Pons (tissue), 1 donor: ENCODE results near the gene SEPTIN11.

Experiments used
- DNase-seq: peaks from one replicate; pipeline ENCODE4 v3.0.0-alpha.2; 2016; ENCODE audit warnings: low spot score

The SEPTIN11 gene

DNA sequence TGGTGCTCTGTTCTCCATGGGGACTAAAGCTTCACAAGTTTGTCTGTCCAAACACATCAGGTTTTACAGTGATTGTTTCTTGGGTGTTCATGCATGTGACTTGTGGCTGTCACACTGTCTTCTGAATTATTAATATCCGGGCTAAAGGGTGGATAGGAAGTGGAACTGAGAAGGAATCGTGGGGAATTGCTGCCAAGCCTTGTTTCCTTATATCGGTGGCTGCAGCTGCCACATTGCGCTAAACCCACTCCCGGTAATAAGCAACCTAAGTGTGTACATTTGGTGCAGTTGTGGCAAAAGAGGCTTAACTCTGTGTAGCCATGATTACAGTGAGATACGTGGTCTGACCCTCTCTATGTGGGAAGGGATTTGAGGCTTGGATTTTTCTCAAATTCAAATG is 30.7 kb downstream of the SEPTIN11 start:
- no peak for DNase-seq

DNA sequence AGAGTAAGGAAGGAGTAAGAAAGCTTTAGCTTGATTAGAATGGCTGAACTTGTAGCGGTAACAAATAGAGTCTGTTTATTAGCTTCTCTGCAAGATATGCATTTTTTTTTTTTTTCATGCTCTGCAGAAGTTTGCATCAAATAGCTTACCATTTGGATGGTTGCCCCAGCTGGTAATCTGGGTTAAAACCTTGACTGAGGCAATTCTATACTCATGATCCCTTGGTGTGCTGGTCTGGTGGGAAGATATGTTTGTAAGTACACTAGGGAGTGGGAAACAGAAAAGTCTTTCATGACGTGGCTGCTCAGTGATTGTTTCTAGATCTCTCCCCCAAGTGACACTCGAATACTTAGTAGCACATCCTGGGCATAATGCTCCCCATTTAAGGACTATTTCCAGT is 32.1 kb downstream of the SEPTIN11 start:
- no peak for DNase-seq

DNA sequence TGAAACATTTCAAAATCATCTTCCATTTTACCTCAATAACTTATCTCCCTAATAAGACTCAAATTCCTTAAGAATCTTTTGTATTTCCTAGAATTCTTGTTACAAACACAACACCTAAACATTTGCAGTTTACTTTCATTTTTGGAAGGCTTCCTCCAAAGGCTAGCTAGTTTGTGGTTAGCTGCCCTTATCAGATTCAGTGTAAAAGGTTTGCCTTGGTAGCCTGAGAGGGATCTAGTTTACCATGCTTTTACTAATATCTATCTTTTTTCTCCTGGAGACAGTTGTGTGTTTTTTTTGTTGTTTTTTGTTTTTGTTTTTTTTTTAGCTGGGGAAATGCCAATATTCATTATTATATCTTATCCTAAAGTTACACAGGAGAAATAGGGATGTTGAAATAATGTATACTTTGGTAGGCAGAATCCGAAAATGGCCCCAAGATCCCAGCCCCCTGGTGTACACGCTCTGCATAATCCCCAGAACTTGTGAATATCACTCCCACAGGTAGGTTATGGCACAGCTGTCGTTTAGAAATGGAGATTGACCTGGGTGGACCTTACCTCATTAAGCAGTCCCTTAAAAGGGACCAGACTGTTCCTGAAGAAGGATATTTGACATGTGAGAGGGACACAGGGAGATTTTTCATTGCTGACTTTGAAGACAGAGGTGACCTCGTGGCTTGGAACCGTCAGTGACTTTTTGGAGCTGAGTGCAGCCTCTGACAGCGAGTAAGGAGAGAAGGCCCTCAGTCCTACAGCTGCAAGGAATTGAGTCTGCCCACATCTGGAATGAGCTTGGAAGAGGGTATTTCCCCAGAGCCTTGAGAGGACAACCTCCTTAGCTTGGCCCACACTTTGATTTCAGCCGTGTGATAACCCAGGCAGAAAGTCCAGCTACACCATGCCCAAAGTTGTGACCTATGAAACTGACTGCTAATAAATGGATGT is 33.4 kb downstream of the SEPTIN11 start:
- no peak for DNase-seq

DNA sequence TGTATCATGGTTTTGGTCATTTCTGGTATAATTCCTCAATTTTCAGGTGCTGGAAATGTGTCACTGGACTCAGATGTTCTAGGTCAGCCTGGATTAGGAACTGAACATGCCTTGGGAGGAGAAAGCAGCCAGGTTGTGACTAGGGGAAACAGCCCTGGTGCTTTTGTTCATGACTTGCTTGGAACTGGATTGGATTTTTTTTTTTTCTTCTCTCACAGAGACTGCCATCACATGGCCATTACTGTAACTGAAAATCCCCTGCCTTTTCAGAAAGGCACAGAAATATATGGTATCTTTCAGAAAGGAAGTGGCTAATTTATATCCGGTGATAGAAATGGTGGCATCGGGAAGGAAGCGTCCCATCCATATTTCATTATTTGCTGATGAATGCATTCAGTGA is 34.6 kb downstream of the SEPTIN11 start:
- peak; percentile 14 for DNase-seq

DNA sequence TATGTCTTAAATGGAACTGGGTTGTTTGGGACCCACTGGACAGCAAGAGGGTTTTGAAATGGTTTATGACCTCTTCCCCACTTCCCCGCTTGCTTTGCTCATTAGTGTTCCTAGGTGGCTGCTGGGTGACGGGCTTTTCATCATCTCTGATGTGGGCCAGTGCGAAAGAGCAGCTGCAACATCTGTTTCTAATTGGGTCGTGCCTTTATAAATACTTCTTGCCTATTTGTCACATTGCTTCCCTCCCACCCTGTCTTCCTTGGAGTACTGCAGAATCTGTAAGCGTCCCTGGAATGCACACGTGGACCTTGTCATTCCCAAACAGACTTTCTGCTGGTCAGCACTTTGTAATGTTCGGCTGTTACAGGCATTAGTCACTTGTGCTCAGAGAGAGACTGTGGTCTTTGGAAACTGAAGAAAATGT is 35.2 kb downstream of the SEPTIN11 start:
- DNase-seq = peak; percentile 24

DNA sequence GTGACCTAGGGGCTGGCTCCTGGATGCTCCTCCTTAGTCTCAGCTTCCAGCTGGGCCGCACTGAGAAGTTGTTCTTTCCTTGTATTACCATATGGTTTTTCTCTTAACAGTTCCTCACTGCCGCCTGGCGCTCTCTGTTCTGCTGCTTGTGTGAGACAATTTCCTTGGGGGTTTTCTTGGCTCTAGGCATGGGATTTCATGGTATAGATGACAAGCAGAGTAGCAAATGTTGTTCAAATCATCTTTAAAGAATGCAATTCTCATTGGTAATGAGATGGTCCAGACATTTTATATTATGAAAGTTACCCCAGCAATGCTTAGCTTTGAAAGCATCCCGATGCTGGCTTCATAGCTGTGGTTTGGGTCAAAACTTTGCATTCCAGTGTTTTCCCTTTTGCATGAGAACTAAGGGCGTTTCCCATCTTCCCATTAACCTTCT is 37.6 kb downstream of the SEPTIN11 start:
- no peak for DNase-seq

DNA sequence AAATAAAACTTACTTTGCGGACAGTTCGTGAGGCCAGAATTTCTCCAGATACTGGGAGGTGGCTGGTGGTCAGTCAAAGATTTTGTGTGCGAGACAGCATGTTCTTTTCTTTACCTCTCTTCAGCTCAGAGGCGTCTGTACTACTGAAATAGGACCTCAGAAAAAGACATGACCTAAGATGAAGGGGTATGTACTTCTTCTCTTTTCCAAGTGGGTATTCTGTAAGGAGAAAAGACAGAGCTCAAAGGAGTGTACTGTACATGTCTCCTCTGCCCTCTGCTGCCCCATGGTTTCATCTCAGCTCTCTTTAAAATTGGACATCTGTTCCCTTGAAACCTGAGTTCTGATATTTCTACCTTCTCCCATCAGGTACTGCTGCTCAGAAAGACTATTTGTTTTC is 38.1 kb downstream of the SEPTIN11 start:
- DNase-seq = no peak

DNA sequence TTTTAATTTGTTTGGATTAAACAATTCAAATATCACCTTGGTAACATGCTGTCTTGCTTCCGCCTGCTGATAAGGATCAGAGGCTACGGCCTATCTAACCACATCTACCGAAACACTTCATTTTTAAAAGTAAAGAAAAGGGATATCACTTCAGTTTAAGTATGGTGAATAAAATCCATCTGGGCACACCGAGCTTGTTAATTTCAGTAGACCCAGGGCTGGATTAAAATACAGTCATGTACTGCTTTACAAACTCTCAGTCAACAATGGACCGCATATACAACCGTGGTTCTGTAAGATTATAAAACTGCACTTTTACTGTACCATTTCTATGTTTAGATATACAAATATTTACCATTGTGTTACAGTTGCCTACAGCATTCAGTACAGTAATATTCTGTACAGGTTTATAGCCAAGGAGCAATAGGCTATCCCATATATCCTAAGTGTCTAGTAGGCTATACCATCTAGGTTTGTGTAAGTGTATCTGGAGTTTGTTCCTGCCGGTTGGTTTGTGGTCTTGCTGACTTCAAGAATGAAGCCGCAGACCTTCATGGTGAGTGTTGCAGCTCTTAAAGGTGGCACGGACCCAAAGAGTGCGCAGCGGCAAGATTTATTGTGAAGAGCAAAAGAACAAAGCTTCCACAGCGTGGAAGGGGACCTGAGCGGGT is 40.0 kb downstream of the SEPTIN11 start:
- DNase-seq = no peak

DNA sequence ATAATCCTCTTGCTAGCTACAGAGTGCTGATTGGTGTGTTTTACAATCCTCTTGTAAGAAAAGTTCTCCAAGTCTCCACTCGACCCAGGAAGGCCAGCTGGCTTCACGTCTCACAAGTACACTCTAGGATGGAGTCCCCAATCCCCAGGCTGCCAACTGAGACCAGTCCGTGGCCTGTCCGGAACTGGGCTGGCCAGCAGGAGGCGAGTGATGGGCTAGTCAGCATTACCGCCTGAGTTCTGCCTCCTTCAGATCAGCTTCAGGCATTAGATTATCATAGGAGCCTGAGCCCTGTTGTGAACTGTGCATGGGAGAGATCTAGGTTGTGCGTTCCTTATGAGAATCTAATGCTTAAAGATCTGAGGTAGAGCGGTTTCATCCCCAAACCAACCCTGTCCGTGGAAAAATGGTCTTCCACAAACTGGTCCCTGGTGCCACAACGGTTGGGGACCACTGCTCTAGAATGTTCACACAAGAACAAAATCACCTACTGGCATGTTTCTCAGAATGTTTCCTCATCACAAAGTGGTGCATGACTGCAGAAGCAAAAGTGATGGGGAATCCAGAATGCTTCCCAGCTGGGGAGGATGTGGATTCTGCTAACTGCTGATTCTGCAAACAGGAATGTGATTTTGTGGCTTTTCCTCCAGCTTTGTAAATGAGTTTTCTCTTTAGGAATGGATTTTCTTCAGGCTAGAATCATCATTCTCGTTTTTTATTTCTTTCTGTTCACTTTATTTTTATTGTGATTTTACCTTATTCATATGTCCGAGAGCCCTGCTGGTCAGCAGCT is 40.9 kb downstream of the SEPTIN11 start:
- DNase-seq = no peak

DNA sequence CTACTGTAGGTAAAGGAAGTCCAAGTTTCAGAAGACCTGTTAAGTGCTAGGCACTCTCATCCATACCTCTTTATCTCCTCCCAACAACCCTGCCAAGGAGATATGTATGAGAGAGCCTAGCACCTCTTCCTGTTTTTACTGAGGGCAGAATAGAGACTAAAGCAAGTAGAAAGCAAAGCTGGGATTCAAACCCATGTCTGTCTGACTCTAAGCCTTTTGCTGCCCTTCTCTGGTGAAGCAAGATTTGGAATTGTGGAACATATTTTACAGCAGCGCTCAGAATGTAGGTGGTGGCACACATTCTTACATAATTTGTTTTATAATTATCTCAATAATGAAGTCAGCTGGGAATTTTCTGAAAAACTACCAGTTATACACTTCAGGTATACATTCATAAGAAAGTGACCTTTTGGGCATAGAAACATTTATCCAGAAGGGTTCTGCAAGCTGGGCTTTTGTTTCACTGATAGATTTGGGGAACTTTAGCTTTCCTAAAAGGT is 41.7 kb downstream of the SEPTIN11 start:
- DNase-seq = no peak

DNA sequence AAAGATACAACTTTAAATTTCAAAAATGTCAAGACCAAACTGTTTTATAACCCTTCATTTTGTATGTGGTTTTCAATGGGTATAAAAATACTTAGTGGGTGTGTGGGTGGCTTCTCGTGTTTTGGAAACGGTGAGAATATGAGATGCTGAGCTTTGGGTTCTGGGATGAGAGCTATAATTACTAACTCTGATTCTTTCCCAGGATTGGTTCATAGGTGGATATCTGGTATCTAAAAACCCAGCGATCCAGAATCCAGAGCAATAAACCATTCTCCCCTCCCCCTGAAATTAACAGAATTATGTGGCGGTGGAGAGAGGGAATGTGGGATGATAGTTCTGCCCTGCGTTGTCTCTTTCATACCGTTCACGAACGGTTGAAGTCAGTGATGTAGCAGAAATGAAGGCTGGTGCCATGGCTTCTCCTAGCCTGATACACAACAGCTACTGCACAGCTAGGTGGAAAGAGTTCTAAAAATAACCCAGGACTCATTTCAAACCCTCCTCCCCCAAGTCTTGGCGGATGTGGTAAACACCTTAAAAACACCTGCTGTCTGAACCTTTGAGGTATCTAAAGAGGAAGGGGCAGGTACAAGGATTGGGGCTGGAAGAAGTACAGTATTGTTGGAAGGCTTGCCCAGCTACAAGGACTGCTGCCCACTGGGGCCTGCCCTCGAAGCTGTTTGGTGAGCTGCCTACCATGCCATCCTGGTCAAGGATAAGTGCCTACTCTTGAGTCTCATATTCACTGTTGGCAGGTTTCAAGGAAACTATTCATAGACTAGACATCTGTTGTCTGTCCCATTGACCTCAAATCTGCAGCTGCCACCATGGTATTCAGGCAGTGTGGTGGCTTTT is 44.5 kb downstream of the SEPTIN11 start:
- DNase-seq = no peak

DNA sequence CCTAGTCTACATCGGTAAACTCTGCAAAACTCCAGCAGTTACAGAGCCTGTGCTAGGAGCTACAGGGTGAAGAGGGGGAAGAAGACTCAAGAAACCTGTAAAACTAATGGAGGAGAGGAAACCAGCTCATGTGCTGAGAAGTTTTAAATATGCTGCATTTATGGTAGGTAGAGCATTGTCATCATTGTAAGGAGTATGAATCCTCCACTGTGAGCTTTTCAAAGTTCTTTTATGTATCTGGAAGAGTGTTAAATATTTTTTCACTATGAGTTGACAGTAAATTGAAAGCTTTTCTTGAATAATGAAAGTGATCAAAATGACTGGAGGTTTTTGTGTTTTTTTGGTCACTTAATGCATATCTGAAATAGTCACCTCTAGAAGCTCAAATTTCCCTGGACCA is 46.2 kb downstream of the SEPTIN11 start:
- DNase-seq = no peak

DNA sequence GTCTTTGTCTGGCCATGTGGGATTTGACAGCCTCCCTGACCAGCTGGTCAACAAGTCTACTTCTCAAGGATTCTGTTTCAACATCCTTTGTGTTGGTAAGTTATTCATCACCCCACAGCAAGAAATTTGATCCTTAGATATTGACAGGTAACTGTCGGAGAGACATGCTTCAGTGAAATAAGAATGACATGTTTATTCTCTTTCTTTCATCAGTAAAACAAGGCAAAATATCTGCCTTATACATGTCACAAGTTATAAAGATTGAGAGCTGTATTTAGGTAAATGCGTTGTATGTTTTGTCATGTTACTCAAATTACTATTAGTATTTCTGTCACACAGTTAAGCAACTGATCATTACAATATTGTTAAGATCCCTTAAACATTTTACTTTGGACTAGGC is 46.9 kb downstream of the SEPTIN11 start:
- DNase-seq = no peak

DNA sequence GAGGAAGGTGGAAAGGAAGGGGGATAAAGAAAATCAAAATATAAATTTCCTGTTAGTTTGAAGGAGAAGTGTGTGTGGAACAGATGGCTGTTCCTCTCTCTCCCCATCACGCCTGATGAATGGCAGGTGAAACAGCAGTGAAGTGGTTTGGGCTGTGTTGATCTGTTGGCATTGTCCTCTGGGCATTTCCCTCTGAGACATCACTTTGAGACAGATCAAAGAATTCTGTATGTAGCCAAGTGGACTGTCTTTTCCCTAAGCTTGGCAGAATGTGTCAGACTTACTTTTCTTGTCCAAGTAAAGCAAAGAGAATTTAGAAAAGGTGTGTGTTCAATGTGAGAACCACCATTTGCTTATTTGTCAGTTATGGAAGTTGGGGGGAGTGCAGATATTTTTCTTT is 47.5 kb downstream of the SEPTIN11 start:
- no peak for DNase-seq

DNA sequence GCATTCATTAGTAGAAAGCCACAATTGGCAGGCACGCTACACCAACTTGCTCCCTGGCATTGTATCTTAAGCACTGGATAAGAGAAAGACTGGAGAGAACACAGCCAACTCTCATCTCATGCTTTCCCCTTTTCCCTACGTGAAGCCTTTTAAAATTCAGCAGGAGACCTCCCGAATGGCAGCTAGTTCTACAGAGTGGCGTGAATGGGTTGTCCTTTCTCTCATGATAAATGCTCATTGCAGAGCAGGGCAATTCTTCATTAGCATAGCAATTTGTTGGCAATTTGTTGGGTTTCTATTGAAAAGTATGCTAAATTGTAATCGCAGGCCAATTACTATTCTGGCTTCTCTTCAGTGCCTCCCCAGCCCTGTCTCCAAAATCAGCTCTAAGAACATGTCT is 48.0 kb downstream of the SEPTIN11 start:
- peak; percentile 46 for DNase-seq

DNA sequence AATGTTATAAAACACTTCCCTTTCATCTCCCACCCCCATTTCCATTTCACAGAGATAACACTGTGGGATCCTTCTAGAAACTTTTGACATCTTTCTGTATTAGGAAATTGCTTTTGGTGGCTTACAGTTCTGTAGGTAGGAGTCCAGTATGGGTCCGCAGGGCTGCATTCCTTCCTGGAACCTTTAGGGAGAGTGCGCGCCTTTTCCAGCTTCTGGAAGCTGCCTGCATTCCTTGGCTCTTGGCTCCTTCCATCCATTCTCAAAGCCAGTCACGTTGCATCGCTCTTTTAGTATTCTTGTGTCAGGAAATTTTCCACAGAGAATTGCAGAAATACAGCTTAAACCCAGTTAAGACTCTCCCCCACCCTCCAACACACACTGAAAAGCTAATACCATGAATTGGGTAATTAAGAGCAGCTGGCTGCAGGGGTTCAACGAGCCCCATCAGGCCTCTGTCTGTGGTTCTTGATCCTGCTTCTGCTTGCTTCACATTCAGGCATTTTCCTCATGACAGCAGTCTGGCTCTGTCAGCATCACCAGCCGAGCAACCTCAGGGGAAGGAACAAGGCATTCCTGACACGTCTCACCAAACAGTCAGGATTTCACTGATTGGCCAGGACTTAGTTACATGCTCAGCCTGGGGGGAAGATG is 48.8 kb downstream of the SEPTIN11 start:
- DNase-seq = no peak
